ENCODE results near the gene CLPTM1L. TPM values are rescaled to one million over a fixed set of nuclear protein-coding genes. Genes with fewer than 3 reads are reported as not detected.

Gene CLPTM1L
- total RNA-seq, 4 donors from 2014 or later = 149 to 215 (median 179) TPM

GRCh38 chr5:1351156-1351555 is 6.3 kb upstream of the CLPTM1L start:
- intact Hi-C loops (cut with DNase I) = no loop called here
- Histone ChIP-seq H3K4me1 (no peaks in the 10 kb centered on the region), H3K9me3 (no peaks in the 10 kb centered on the region), H3K27me3 (no peaks in the 10 kb centered on the region), H3K4me3 (replicated peaks in 1 of 3) (no peak overlapping the region), H3K27ac (no peak overlapping the region), H3K36me3 (no peaks in the 10 kb centered on the region)
- TF ChIP-seq POLR2A (IDR thresholded peaks at IDR 0.05) = no peak
- TF ChIP-seq CTCF (IDR thresholded peaks at IDR 0.05) = no peak
- no peak for DNase-seq
- 76 to 90% methylated on average over 4 of the region's 4 CpGs for WGBS, 2 donors

- peaks cover 7 to 8% of the 10 kb centered on the region in 2 donors for H3K4me1 ChIP-seq
- H3K27ac ChIP-seq = no peak overlapping the region
- no peaks in the 10 kb centered on the region for H3K9me3 ChIP-seq
- no peaks in the 10 kb centered on the region for H3K27me3 ChIP-seq
- WGBS, 2 donors = 29 to 36% methylated on average over 12 of the region's 12 CpGs
- H3K4me3 ChIP-seq (replicated peaks in 1 of 3) = no peak overlapping the region
- intact Hi-C loops (cut with DNase I) = loop anchor here (5.0 to 10.0 kb wide), 2 partner anchors 33 to 446 kb away; partner anchors contain the start of gene MRPL36
- no peaks in the 10 kb centered on the region for H3K36me3 ChIP-seq
- DNase-seq = no peak
- TF ChIP-seq POLR2A (IDR thresholded peaks at IDR 0.05) = no peak
- TF ChIP-seq CTCF (IDR thresholded peaks at IDR 0.05) = no peak
Measured at GRCh38 chr5:1349246-1349645, 4.3 kb upstream of the CLPTM1L start.

GRCh38 chr5:1348986-1349245 is 4.0 kb upstream of the CLPTM1L start:
- WGBS, 2 donors = 55 to 79% methylated on average over 1 of the region's 1 CpG
- no peaks in the 10 kb centered on the region for H3K27me3 ChIP-seq
- TF ChIP-seq CTCF (IDR thresholded peaks at IDR 0.05) = no peak
- TF ChIP-seq POLR2A (IDR thresholded peaks at IDR 0.05) = no peak
- H3K4me1 ChIP-seq = peaks cover 10 to 11% of the 10 kb centered on the region in 2 donors
- DNase-seq = no peak
- intact Hi-C loops (cut with DNase I) = loop anchor here (5.0 to 10.0 kb wide), 2 partner anchors 33 to 446 kb away; partner anchors contain the start of gene MRPL36
- no peak overlapping the region for H3K4me3 ChIP-seq (replicated peaks in 1 of 3)
- H3K36me3 ChIP-seq = no peaks in the 10 kb centered on the region
- H3K27ac ChIP-seq = no peak overlapping the region
- no peaks in the 10 kb centered on the region for H3K9me3 ChIP-seq

GRCh38 chr5:1347571-1347970 is 2.7 kb upstream of the CLPTM1L start:
- Histone ChIP-seq H3K9me3 (no peaks in the 10 kb centered on the region), H3K27ac (no peak overlapping the region), H3K27me3 (no peaks in the 10 kb centered on the region), H3K4me1 (peaks cover 24% of the 10 kb centered on the region in 2 donors), H3K4me3 (replicated peaks in 1 of 3) (no peak overlapping the region), H3K36me3 (no peaks in the 10 kb centered on the region)
- 55 to 73% methylated on average over 10 of the region's 10 CpGs for WGBS, 2 donors
- TF ChIP-seq POLR2A (IDR thresholded peaks at IDR 0.05) (no peak), CTCF (IDR thresholded peaks at IDR 0.05) (no peak)
- intact Hi-C loops (cut with DNase I) = loop anchor here (5.0 to 10.0 kb wide), 2 partner anchors 35 to 447 kb away; partner anchors contain the start of gene MRPL36
- no peak for DNase-seq

GRCh38 chr5:1346627-1347440 is 1.9 kb upstream of the CLPTM1L start:
- Histone ChIP-seq H3K4me1 (peaks cover 25% of the 10 kb centered on the region in 2 donors), H3K27me3 (no peaks in the 10 kb centered on the region), H3K9me3 (no peaks in the 10 kb centered on the region), H3K27ac (no peak overlapping the region), H3K4me3 (replicated peaks in 1 of 3) (no peak overlapping the region), H3K36me3 (peaks cover 6% of the 10 kb centered on the region in 2 donors)
- no peak for TF ChIP-seq POLR2A (IDR thresholded peaks at IDR 0.05)
- TF ChIP-seq CTCF (IDR thresholded peaks at IDR 0.05) = no peak
- 91% methylated on average over 20 to 21 of the region's 21 CpGs for WGBS, 2 donors
- intact Hi-C loops (cut with DNase I) = loop anchor here (5.0 to 10.0 kb wide), 2 partner anchors 35 to 448 kb away; partner anchors contain the start of gene MRPL36
- no peak for DNase-seq
